GM12878 (cell line): Measurements from ENCODE around the gene GMDS. TPM values are rescaled to one million over a fixed set of nuclear protein-coding genes. Genes with fewer than 3 reads are reported as not detected.

Source experiments
- BRCA1 ChIP-seq: IDR thresholded peaks from 2 replicates; pipeline ENCODE4 v1.6.1; 2011; ENCODE audit warnings: low read depth, low read length, improper control_type of control experiment
- EGR1 ChIP-seq, 2 experiments: IDR thresholded peaks; 1 replicate in 1 of 2; 2 replicates in 1 of 2; pipeline ENCODE4 v1.6.1; 2011 to 2012; ENCODE audit warnings: low read depth in 2 of 2, low read length in 2 of 2, borderline replicate concordance in 1 of 2, mild to moderate bottlenecking in 1 of 2, moderate library complexity in 1 of 2
- GABPA ChIP-seq: IDR thresholded peaks from 2 replicates; pipeline ENCODE4 v1.6.1; 2014; ENCODE audit warnings: antibody characterized with exemption, low read depth, mild to moderate bottlenecking, inconsistent platforms
- HCFC1 ChIP-seq: fragments of 150-350 bp; IDR thresholded peaks from 2 replicates; pipeline ENCODE4 v1.6.1; 2014; ENCODE audit warnings: low read length
- HDGF ChIP-seq: fragments of 450-650 bp; IDR thresholded peaks from 2 replicates; pipeline ENCODE4 v1.6.1; 2016; ENCODE audit warnings: antibody characterized with exemption
- KAT2A ChIP-seq: conservative IDR thresholded peaks from 2 replicates; pipeline ENCODE4 v1.6.1; 2011; ENCODE audit warnings: low read depth, low read length; ENCODE audit not compliant: control insufficient read depth
- MEF2B ChIP-seq: fragments of 450-650 bp; IDR thresholded peaks from 2 replicates; pipeline ENCODE4 v1.6.1; 2018; ENCODE audit warnings: mild to moderate bottlenecking, moderate library complexity; ENCODE audit not compliant: partially characterized antibody, poor library complexity, severe bottlenecking
- ZSCAN29 ChIP-seq: fragments of 450-650 bp; IDR thresholded peaks from 2 replicates; pipeline ENCODE4 v1.6.1; 2017; ENCODE audit warnings: mild to moderate bottlenecking, moderate library complexity
- polyA plus RNA-seq, 11 experiments: library from polyadenylated mRNA; depleted of rRNA in 4 of 11; unstranded in 6 of 11; stranded (reverse) in 5 of 11; fragments of >200 nt; fragmentation: Nextera tagmentation in 4 of 11; fragmentation: Illumina TruSeq in 1 of 11; extraction: Ambion mirVana in 4 of 11; extraction: Trizol in 1 of 11; gene quantifications; 1 replicate in 1 of 11; 2 replicates in 10 of 11; pipeline versions ENCODE4 v1.2.1 to v1.2.3, GENCODE V29; 2011 to 2016; ENCODE audit warnings: inconsistent platforms in 2 of 11, missing spikeins in 2 of 11, low read depth in 1 of 11
- total RNA-seq, 4 experiments: library from RNA; depleted of rRNA in 3 of 4; stranded (reverse); fragments of >200 nt in 3 of 4; fragmentation: Illumina TruSeq in 1 of 4; extraction: Trizol in 1 of 4; gene quantifications; 2 replicates each; pipeline versions ENCODE4 v1.2.1 to v1.2.3, GENCODE V29; 2013 to 2021
- TF ChIP-seq, protein P1 (sequence below): IDR thresholded peaks from 2 replicates; pipeline ENCODE4 v1.6.1; 2012; ENCODE audit warnings: mild to moderate bottlenecking, low read depth, low read length
- TF ChIP-seq, protein P2 (sequence below): IDR thresholded peaks from 2 replicates; pipeline ENCODE4 v1.6.1; 2012; ENCODE audit warnings: low read length, inconsistent platforms

The GMDS gene
- total and polyA plus RNA-seq, 10 of the 15 experiments (the other 5 are each of a cell fraction or from before 2014, with no cell fraction given) = 0.61 to 53.8 (median 29.3) TPM

DNA sequence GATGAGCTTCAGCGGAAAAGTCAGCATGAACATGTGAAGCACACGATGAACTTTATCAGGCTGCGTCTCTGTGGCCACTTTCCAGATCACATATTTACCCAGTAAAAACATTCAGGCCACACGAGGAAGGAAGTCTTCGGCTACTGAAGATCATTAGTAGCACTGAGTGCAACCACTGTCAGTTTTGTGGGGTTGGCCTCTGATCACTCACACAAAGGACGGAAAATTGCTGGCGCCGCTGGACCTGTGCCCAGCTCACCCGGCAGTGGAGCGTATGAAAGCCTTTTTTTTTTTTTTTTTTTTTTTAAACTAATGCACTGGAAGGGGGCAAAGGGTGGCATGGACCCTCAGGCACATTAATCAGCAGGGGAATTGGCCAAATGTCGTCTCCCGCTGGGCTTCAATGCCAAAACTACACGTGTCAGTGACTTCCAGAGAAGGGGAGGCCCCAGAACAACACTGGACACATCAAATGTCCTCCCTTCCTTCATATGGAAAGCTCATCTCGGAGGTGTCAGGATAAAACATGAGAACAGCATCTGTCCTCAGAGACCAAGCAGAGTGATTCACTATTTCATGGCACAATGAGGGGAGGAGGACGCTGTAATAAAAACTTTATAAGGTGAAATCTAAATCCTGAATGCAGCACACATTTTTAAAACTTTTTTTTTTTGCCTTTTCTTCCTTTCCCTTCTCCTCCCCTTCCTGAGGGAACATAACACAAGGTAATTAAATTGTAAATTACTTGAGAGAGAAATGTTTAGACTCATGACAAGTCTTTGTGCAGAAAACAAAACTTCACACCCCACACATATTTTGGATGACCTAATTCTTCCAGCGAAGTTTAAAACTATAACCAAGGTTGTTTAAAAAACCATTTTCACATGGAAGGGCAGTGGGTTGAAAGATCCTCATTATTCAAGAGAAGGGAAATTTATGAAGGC, 412.3 kb downstream of the GMDS start (continued):
- TF ChIP-seq, protein P1, sequence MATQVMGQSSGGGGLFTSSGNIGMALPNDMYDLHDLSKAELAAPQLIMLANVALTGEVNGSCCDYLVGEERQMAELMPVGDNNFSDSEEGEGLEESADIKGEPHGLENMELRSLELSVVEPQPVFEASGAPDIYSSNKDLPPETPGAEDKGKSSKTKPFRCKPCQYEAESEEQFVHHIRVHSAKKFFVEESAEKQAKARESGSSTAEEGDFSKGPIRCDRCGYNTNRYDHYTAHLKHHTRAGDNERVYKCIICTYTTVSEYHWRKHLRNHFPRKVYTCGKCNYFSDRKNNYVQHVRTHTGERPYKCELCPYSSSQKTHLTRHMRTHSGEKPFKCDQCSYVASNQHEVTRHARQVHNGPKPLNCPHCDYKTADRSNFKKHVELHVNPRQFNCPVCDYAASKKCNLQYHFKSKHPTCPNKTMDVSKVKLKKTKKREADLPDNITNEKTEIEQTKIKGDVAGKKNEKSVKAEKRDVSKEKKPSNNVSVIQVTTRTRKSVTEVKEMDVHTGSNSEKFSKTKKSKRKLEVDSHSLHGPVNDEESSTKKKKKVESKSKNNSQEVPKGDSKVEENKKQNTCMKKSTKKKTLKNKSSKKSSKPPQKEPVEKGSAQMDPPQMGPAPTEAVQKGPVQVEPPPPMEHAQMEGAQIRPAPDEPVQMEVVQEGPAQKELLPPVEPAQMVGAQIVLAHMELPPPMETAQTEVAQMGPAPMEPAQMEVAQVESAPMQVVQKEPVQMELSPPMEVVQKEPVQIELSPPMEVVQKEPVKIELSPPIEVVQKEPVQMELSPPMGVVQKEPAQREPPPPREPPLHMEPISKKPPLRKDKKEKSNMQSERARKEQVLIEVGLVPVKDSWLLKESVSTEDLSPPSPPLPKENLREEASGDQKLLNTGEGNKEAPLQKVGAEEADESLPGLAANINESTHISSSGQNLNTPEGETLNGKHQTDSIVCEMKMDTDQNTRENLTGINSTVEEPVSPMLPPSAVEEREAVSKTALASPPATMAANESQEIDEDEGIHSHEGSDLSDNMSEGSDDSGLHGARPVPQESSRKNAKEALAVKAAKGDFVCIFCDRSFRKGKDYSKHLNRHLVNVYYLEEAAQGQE = no peak
- TF ChIP-seq BRCA1 (no peak), MEF2B (no peak), ZSCAN29 (no peak), HDGF (no peak), KAT2A (no peak), EGR1 (IDR thresholded peaks at IDR 0.05; ENCODE audit: borderline replicate concordance in 1 of 2, low read depth in 2 of 2, low read length in 2 of 2) (no peak), HCFC1 (no peak), GABPA (no peak)
- TF ChIP-seq, protein P2, sequence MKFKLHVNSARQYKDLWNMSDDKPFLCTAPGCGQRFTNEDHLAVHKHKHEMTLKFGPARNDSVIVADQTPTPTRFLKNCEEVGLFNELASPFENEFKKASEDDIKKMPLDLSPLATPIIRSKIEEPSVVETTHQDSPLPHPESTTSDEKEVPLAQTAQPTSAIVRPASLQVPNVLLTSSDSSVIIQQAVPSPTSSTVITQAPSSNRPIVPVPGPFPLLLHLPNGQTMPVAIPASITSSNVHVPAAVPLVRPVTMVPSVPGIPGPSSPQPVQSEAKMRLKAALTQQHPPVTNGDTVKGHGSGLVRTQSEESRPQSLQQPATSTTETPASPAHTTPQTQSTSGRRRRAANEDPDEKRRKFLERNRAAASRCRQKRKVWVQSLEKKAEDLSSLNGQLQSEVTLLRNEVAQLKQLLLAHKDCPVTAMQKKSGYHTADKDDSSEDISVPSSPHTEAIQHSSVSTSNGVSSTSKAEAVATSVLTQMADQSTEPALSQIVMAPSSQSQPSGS = no peak
